Activated naive CD4-positive, alpha-beta T cell treated with anti-CD3 and anti-CD28 coated beads for 36 hours (primary cell): Measurements from ENCODE around the gene ZSCAN9. TPM values are rescaled to one million over a fixed set of nuclear protein-coding genes. Genes with fewer than 3 reads are reported as not detected.

Experiments
- CTCF ChIA-PET: fragments of 350-600 bp; sonication (Branson Sonifier 250); formaldehyde crosslinking; loops from one replicate; lab custom pipeline; 2021; ENCODE audit warnings: antibody characterized with exemption; lab: Charles Lee
- DNase-seq: peaks from one replicate; pipeline ENCODE4 v3.0.0-alpha.2; 2020
- H3K27ac Mint-ChIP-seq: one replicate; pipeline ENCODE4 v1.8.0; 2021; ENCODE audit warnings: mild to moderate bottlenecking, mixed read lengths
- H3K27me3 Mint-ChIP-seq: one replicate; pipeline ENCODE4 v1.8.0; 2021; ENCODE audit warnings: low read depth, mixed read lengths
- H3K36me3 Mint-ChIP-seq: one replicate; pipeline ENCODE4 v1.8.0; 2021; ENCODE audit warnings: low read depth, mixed read lengths
- H3K4me1 Mint-ChIP-seq: one replicate; pipeline ENCODE4 v1.8.0; 2021; ENCODE audit warnings: low read depth, mixed read lengths
- H3K4me3 Mint-ChIP-seq: one replicate; pipeline ENCODE4 v1.8.0; 2021; ENCODE audit warnings: mild to moderate bottlenecking, moderate library complexity, mixed read lengths
- H3K9me3 Mint-ChIP-seq: one replicate; pipeline ENCODE4 v1.8.0; 2021; ENCODE audit warnings: mixed read lengths
- intact Hi-C: fragments of 100-400 bp; cut with micrococcal nuclease; formaldehyde crosslinking; loops from one replicate; pipeline ENCODE4 v1.15.1; 2023
- total RNA-seq, 2 experiments: library from RNA; stranded (reverse); gene quantifications; one replicate each; pipeline ENCODE4 v1.2.3, GENCODE V29; 2021

Gene ZSCAN9
- total RNA-seq, result under 1 TPM; 0.74 to 0.88 TPM

GRCh38 chr6:28225056-28225834, at the start of gene ZSCAN9:
ZSCAN9 (plus strand) TSS chr6:28225275; CDS start chr6:28227085, 1,810 bp downstream.
- Mint-ChIP-seq H3K36me3 (no peaks in the 10 kb centered on the region), H3K9me3 (no peaks in the 10 kb centered on the region), H3K27me3 (peaks cover 38% of the 10 kb centered on the region), H3K27ac (no peak within 1 kb of the TSS), H3K4me3 (peak within 1 kb of the TSS; percentile 84), H3K4me1 (peaks cover 6% of the 10 kb centered on the region)
- peak; percentile 60 for DNase-seq
- CTCF ChIA-PET, result no interaction called here
- intact Hi-C loops, result no loop called here

GRCh38 chr6:28176373-28176772, 48.7 kb upstream of the ZSCAN9 start:
- CTCF ChIA-PET, result interaction anchor here (1.2 kb wide), 1 partner anchor 174 kb away, joined by 3 read pairs; no protein-coding TSS in a partner anchor
- H3K27ac Mint-ChIP-seq, result no peak overlapping the region
- H3K36me3 Mint-ChIP-seq, result no peaks in the 10 kb centered on the region

GRCh38 chr6:28182255-28182654, 42.8 kb upstream of the ZSCAN9 start:
- no peak for DNase-seq
- Mint-ChIP-seq H3K27me3 (peaks cover 15% of the 10 kb centered on the region), H3K4me1 (no peaks in the 10 kb centered on the region), H3K9me3 (peaks cover 17% of the 10 kb centered on the region), H3K36me3 (peaks cover 5% of the 10 kb centered on the region), H3K27ac (no peak overlapping the region), H3K4me3 (no peak overlapping the region)
- CTCF ChIA-PET, result no interaction called here
- intact Hi-C loops, result no loop called here

More at GRCh38 chr6:28176373-28176772, 48.7 kb upstream of the ZSCAN9 start:
- Mint-ChIP-seq H3K4me3 (no peak overlapping the region), H3K4me1 (no peaks in the 10 kb centered on the region), H3K27me3 (peaks cover 27% of the 10 kb centered on the region), H3K9me3 (no peaks in the 10 kb centered on the region)
- intact Hi-C loops, result no loop called here
- no peak for DNase-seq

- intact Hi-C loops, result no loop called here
- Mint-ChIP-seq H3K27me3 (peaks cover 9% of the 10 kb centered on the region), H3K4me1 (no peaks in the 10 kb centered on the region), H3K36me3 (peaks cover 11% of the 10 kb centered on the region), H3K4me3 (no peak overlapping the region), H3K27ac (no peak overlapping the region), H3K9me3 (peaks cover 40% of the 10 kb centered on the region)
- no peak for DNase-seq
- CTCF ChIA-PET, result no interaction called here
Observed at GRCh38 chr6:28188111-28188979, 36.7 kb upstream of the ZSCAN9 start.

GRCh38 chr6:28200020-28200419, 25.1 kb upstream of the ZSCAN9 start:
- Mint-ChIP-seq H3K4me1 (no peaks in the 10 kb centered on the region), H3K27me3 (peaks cover 43% of the 10 kb centered on the region), H3K36me3 (peaks cover 13% of the 10 kb centered on the region), H3K27ac (no peak overlapping the region), H3K9me3 (peaks cover 18% of the 10 kb centered on the region), H3K4me3 (no peak overlapping the region)
- CTCF ChIA-PET, result no interaction called here
- intact Hi-C loops, result no loop called here
- no peak for DNase-seq

GRCh38 chr6:28203201-28203600, 21.9 kb upstream of the ZSCAN9 start:
- CTCF ChIA-PET, result no interaction called here
- no peak for DNase-seq
- no peak overlapping the region for H3K4me3 Mint-ChIP-seq
- peaks cover 8% of the 10 kb centered on the region for H3K9me3 Mint-ChIP-seq
- peaks cover 53% of the 10 kb centered on the region for H3K27me3 Mint-ChIP-seq
- intact Hi-C loops, result no loop called here
- H3K27ac Mint-ChIP-seq, result no peak overlapping the region
- peaks cover 10% of the 10 kb centered on the region for H3K4me1 Mint-ChIP-seq
- peaks cover 5% of the 10 kb centered on the region for H3K36me3 Mint-ChIP-seq

GRCh38 chr6:28205879-28206278, 19.2 kb upstream of the ZSCAN9 start:
- intact Hi-C loops, result no loop called here
- Mint-ChIP-seq H3K4me3 (no peak overlapping the region), H3K27me3 (peaks cover 48% of the 10 kb centered on the region), H3K4me1 (peaks cover 11% of the 10 kb centered on the region), H3K27ac (no peak overlapping the region), H3K36me3 (no peaks in the 10 kb centered on the region), H3K9me3 (peaks cover 3% of the 10 kb centered on the region)
- CTCF ChIA-PET, result no interaction called here
- no peak for DNase-seq

- intact Hi-C loops, result no loop called here
- CTCF ChIA-PET, result no interaction called here
- Mint-ChIP-seq H3K9me3 (peaks cover 3% of the 10 kb centered on the region), H3K36me3 (no peaks in the 10 kb centered on the region), H3K27me3 (peaks cover 53% of the 10 kb centered on the region), H3K4me1 (peaks cover 11% of the 10 kb centered on the region), H3K27ac (no peak overlapping the region), H3K4me3 (no peak overlapping the region)
- DNase-seq, result no peak
Observed at GRCh38 chr6:28206527-28206926, 18.5 kb upstream of the ZSCAN9 start.

GRCh38 chr6:28206928-28207509, 18.1 kb upstream of the ZSCAN9 start:
- Mint-ChIP-seq H3K36me3 (no peaks in the 10 kb centered on the region), H3K4me1 (peaks cover 16% of the 10 kb centered on the region), H3K4me3 (peak overlapping the region; percentile 71), H3K27ac (no peak overlapping the region), H3K9me3 (peaks cover 3% of the 10 kb centered on the region), H3K27me3 (peaks cover 58% of the 10 kb centered on the region)
- DNase-seq, result no peak
- intact Hi-C loops, result no loop called here
- CTCF ChIA-PET, result no interaction called here

- H3K27ac Mint-ChIP-seq, result no peak overlapping the region
- intact Hi-C loops, result no loop called here
- peaks cover 64% of the 10 kb centered on the region for H3K27me3 Mint-ChIP-seq
- CTCF ChIA-PET, result no interaction called here
- no peaks in the 10 kb centered on the region for H3K36me3 Mint-ChIP-seq
- peak overlapping the region; percentile 71 for H3K4me3 Mint-ChIP-seq
- H3K4me1 Mint-ChIP-seq, result peaks cover 21% of the 10 kb centered on the region
- H3K9me3 Mint-ChIP-seq, result peaks cover 3% of the 10 kb centered on the region
- peak; percentile 39 for DNase-seq
Observed at GRCh38 chr6:28207510-28208110, 17.5 kb upstream of the ZSCAN9 start.

GRCh38 chr6:28208111-28208659, 16.9 kb upstream of the ZSCAN9 start:
- peaks cover 3% of the 10 kb centered on the region for H3K9me3 Mint-ChIP-seq
- no peak overlapping the region for H3K27ac Mint-ChIP-seq
- intact Hi-C loops, result no loop called here
- H3K27me3 Mint-ChIP-seq, result peaks cover 69% of the 10 kb centered on the region
- CTCF ChIA-PET, result no interaction called here
- no peak for DNase-seq
- H3K4me3 Mint-ChIP-seq, result peak overlapping the region; percentile 71
- no peaks in the 10 kb centered on the region for H3K36me3 Mint-ChIP-seq
- H3K4me1 Mint-ChIP-seq, result peaks cover 24% of the 10 kb centered on the region
